GM12875 (cell line): ENCODE results near the gene BBS5.
"Not testable (repeated sequence)": the region's sequence is repeated elsewhere in the genome, so short reads cannot be mapped to it uniquely, and the experiment has no call there.

Source experiments
- H3K4me3 ChIP-seq: one replicate; pipeline ENCODE4 v1.5.1; 2011; ENCODE audit warnings: low read depth, low read length, control low read depth
- TF ChIP-seq, protein P1 (sequence below): IDR thresholded peaks from 2 replicates; pipeline ENCODE4 v1.5.1; 2011; ENCODE audit warnings: low read depth, mild to moderate bottlenecking, control low read depth, inconsistent platforms, low read length, moderate library complexity, borderline replicate concordance; ENCODE audit not compliant: insufficient read depth

The BBS5 gene

DNA sequence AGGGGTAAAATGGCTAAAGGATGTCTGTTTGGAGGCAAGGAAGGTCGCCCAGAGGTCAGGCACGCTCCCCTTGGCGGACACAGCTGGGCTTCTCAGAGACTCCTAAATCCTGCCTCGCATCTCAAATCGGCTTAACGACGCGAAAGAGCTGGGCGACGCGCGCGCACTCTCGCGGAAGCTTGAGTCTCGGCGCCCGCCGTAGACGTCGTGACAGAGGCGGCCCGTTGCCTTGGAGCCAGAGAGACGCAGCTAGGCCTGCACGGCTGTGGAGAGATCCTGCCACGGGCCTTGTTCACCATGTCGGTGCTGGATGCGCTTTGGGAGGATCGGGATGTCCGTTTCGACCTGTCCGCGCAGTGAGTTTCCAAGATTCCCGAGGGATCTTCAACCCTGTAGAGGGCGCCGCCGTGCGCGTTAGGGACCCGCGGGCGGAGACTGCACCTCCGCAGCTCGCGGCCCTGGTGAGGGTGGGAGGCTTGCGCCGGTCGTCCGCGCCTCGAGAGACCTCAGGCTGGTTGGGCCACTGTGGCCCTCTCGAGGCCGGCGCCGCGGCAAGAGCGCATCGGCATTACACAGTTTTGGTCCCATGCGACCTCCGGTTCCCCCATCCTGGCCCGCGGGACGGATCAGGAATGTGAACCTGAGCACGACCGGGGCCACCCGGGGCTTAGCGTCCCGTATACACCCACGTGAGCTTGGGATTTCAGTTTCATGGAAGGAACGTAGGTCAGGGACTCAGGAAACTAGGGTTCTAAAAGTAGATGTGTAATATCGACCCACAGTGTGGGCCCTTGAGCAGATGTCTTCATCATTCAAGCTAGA lies at the start of gene BBS5:
Gene BBS5 (plus strand): TSS at position 238 of the 822 bp plus-strand sequence. CDS start 60 bp downstream, at position 298.
- TF ChIP-seq, protein P1, sequence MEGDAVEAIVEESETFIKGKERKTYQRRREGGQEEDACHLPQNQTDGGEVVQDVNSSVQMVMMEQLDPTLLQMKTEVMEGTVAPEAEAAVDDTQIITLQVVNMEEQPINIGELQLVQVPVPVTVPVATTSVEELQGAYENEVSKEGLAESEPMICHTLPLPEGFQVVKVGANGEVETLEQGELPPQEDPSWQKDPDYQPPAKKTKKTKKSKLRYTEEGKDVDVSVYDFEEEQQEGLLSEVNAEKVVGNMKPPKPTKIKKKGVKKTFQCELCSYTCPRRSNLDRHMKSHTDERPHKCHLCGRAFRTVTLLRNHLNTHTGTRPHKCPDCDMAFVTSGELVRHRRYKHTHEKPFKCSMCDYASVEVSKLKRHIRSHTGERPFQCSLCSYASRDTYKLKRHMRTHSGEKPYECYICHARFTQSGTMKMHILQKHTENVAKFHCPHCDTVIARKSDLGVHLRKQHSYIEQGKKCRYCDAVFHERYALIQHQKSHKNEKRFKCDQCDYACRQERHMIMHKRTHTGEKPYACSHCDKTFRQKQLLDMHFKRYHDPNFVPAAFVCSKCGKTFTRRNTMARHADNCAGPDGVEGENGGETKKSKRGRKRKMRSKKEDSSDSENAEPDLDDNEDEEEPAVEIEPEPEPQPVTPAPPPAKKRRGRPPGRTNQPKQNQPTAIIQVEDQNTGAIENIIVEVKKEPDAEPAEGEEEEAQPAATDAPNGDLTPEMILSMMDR: peak; percentile 49; the same call in 1 of the 2 replicates

DNA sequence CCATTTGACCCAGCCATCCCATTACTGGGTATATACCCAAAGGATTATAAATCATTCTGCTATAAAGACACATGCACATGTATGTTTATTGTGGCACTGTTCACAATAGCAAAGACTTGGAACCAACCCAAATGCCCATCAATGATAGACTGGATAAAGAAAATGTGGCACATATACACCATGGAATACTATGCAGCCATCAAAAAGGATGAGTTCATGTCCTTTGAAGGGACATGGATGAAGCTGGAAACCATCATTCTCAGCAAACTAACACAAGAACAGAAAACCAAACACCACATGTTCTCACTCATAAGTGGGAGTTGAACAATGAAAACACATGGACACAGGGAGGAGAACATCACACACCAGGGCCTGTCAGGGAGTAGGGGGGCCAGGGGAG lies 47.5 kb upstream of the BBS5 start:
- not testable (repeated sequence) for H3K4me3 ChIP-seq

More for the DNA sequence above, at the start of gene BBS5:
- H3K4me3 ChIP-seq: peak within 1 kb of the TSS; percentile 70

DNA sequence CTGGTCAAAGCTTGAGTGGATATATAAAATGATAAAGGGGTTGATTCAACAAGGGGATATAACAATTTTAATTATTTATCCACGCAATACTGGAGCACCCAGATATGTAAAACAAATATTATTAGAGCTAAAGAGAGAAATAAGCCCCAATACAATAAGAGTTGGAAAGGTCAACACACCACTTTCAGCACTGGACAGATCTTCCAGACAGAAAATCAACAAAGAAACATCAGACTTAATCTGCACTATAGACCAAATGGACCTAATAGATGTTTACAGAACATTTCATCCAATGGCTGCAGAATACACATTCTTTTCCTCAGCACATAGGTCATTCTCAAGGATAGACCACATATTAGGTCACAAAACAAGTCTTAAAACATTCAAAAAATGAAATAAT lies 45.1 kb upstream of the BBS5 start:
- not testable (repeated sequence) for H3K4me3 ChIP-seq

DNA sequence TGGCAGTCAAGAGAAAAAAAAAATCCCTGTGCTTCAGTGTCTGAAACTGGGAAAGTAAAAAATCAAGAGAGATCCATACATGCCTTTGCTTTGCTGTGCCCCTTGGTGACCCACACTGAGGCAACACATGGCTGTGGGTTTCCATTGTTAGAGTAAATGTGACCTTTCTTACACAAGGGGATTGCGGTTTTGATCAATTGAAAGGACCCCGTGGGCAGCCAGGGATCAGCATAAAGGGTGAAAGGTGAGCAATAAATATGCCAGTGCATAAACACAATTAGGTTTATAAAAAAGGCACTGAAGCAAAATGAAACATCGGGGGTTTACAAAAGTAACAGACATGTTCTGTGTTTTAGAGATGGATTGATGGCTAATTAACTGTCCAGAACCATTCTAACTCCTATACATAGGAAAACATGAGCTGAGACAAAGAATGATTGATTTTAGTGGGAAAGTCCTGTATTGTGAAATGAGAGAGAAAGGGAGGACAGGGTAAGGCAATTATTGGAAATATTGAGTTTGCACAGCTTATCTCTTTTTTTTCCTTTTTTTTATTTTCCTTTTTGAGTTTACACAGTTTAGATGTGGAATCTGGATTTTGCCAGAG lies 40.7 kb upstream of the BBS5 start:
- no peak overlapping the region for H3K4me3 ChIP-seq
- TF ChIP-seq, protein P1: no peak

DNA sequence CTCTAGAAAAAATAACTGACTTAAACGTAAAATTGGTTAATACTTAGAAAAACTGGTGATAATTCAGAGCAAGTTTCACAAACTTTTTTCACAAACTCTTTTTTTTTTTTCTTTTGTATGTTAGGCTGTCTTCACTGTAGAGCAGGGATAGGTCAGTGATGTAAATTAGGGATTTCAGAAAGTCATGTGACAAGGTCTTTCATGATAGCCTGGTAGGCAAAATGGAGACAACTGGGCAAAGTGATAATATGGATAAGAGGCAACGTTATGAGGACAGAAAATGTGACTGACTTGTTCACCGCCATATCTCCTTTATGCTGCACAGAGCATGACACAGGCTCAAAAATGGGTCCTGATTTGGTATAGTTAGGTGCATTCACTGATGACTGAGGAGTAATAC lies 39.4 kb upstream of the BBS5 start:
- no peak overlapping the region for H3K4me3 ChIP-seq
- TF ChIP-seq, protein P1: no peak

DNA sequence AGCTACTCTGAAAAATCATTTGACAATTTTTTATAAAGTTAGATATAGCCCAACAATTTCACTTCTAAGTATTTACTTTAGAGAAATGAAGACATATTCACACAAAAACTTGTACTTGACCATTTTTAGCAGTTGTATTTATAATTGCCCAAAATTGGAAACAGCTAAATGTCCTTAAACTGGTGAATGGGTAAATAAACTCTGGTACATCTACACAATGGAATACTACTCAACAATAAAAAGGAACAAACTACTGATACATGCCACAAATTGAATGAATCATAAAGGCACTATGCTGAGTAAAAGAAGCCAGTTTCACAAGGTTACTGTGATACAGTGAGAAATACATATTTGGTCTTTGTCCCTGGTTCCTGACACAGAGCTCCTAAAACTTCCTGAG lies 32.8 kb upstream of the BBS5 start:
- no peak overlapping the region for H3K4me3 ChIP-seq
- TF ChIP-seq, protein P1: no peak

DNA sequence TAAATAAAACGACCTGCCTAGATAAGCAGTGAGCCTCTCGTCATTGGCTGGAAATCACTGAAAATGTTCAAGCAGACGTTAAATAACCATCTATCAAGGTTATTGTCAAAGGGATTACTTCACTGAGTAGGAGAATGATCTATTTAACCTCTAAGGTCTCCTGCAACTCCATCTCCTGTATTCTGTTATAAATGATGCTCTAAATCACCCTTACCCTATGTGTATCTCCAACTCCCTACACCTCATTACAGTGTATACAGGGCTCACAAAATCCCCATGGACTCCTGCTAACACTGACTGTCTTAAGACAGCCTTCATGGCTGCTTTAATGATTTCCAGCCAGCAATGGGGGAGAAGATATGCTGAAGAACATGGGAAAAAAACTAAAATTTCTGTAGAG lies 31.0 kb upstream of the BBS5 start:
- TF ChIP-seq, protein P1: no peak
- no peak overlapping the region for H3K4me3 ChIP-seq

DNA sequence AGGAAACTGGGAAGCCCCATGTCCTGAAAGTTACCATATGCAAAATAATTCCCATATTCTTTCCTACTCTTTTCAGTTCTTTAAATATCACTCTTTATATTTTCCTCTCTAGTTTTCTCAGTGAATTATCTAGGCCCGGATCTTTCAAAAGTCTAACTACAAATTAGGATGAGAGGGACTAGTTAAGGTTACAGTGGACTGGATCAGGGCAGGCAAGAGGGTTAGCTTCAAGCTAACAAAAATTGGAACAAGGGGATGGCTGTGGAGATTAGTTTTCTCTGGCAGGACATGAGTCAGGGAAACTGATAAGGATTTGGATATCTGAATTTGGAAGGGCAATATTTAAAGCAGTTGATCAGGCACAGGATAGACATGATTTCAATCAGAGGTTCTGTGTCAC lies 30.4 kb upstream of the BBS5 start:
- H3K4me3 ChIP-seq: no peak overlapping the region
- TF ChIP-seq, protein P1: no peak
